Breast epithelium (tissue), 3 donors: ENCODE measurements around the gene OR5J2.

Experiments used
- POLR2A ChIP-seq: fragments of 450-650 bp; IDR thresholded peaks from one replicate; pipeline ENCODE4 v1.6.1; 2016; ENCODE audit warnings: antibody characterized with exemption, mild to moderate bottlenecking, moderate library complexity
- POLR2AphosphoS5 ChIP-seq, 3 donors: sonication (generic); formaldehyde crosslinking; IDR thresholded peaks; one replicate each; pipeline ENCODE4 v1.6.1; 2017; ENCODE audit warnings: antibody characterized with exemption in 3 of 3
- TF ChIP-seq, protein P1 (sequence below), 3 donors: fragments of 450-650 bp; IDR thresholded peaks; one replicate each; pipeline ENCODE4 v1.5.1; 2016 to 2017; ENCODE audit warnings: antibody characterized with exemption in 3 of 3, mild to moderate bottlenecking in 3 of 3, moderate library complexity in 3 of 3

DNA sequence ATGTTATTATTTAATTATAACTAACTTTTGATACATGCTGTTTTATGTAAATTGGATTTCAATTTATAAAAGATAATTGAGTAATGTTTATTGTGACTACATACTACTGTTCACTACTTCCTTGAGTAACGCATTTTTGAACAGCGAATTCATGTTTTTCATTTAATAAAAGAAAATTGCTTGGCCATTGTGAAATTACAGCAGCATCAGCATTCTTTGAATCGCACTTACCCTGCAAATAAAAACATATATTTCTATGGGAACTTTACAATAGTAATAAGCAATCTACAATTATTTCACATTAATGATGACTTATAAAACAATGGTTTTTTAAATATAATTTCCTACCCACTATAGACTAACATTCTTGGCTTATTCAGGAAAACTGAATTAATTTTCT lies 20.3 kb downstream of the OR5J2 start:
- TF ChIP-seq, protein P1, sequence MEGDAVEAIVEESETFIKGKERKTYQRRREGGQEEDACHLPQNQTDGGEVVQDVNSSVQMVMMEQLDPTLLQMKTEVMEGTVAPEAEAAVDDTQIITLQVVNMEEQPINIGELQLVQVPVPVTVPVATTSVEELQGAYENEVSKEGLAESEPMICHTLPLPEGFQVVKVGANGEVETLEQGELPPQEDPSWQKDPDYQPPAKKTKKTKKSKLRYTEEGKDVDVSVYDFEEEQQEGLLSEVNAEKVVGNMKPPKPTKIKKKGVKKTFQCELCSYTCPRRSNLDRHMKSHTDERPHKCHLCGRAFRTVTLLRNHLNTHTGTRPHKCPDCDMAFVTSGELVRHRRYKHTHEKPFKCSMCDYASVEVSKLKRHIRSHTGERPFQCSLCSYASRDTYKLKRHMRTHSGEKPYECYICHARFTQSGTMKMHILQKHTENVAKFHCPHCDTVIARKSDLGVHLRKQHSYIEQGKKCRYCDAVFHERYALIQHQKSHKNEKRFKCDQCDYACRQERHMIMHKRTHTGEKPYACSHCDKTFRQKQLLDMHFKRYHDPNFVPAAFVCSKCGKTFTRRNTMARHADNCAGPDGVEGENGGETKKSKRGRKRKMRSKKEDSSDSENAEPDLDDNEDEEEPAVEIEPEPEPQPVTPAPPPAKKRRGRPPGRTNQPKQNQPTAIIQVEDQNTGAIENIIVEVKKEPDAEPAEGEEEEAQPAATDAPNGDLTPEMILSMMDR (IDR thresholded peaks at IDR 0.05), result no peak
- TF ChIP-seq POLR2AphosphoS5 (IDR thresholded peaks at IDR 0.05) (no peak), POLR2A (no peak)
